HepG2 (cell line): ENCODE measurements around the gene FAM240A. TPM values are rescaled to one million over a fixed set of nuclear protein-coding genes. Genes with fewer than 3 reads are reported as not detected.

Source experiments
- ATAC-seq: fragments of 200-7000 bp; cut with Tn5 transposase; 3 replicates; pipeline ENCODE4 v1.9.1; 2020; ENCODE audit warnings: mild to moderate bottlenecking, moderate library complexity
- BruUV-seq: library from RNA; stranded (reverse); fragments of 400-500 nt; replicated peaks from 2 replicates; lab custom pipeline; 2021; lab: Mats Ljungman, UMichigan
- CTCF ChIA-PET: fragments of 300-600 bp; formaldehyde crosslinking; extraction: SDS; loops from one replicate; lab custom pipeline; 2021; ENCODE audit warnings: low total read pairs, inconsistent platforms, low intra/inter-chr PET ratio; lab: Yijun Ruan, JAX
- POLR2A ChIA-PET: fragments of 350-600 bp; sonication (Branson Sonifier 250); formaldehyde crosslinking; loops from one replicate; lab custom pipeline; 2020; ENCODE audit warnings: antibody characterized with exemption, inconsistent platforms; lab: Yijun Ruan, JAX
- DNase-seq: peaks from one replicate; pipeline ENCODE4 v3.0.0-alpha.2; 2015; ENCODE audit warnings: low spot score
- FAIRE-seq: peaks from 3 replicates; lab custom pipeline; 2011; peaks lifted over from hg19 to GRCh38; lab: Jason Lieb, UNC
- H2AFZ ChIP-seq: one replicate; pipeline ENCODE4 v1.6.1; 2011; ENCODE audit warnings: low read length, inconsistent platforms
- H3K27ac ChIP-seq: fragments of 300-600 bp; 3 replicates; pipeline ENCODE4 v1.8.0; 2011; ENCODE audit warnings: mixed run types, mild to moderate bottlenecking, mixed read lengths, low read length, inconsistent platforms; ENCODE audit not compliant: insufficient read depth; ENCODE audit errors: extremely low read length
- H3K27me3 ChIP-seq, 2 experiments: fragments of 200-600 bp in 1 of 2; 2 replicates in 1 of 2; 3 replicates in 1 of 2; pipeline versions ENCODE4 v1.6.0 to v1.8.0; 2011; ENCODE audit warnings: low read length in 2 of 2, mild to moderate bottlenecking in 2 of 2, moderate library complexity in 2 of 2, inconsistent platforms in 1 of 2; ENCODE audit not compliant: insufficient read depth in 2 of 2, control insufficient read depth in 1 of 2
- H3K36me3 ChIP-seq, 2 experiments: fragments of 200-600 bp in 1 of 2; replicated peaks in 1 of 2; 2 replicates in 1 of 2; 3 replicates in 1 of 2; pipeline versions ENCODE4 v1.5.1 to v1.8.0; 2011; ENCODE audit warnings: low read length in 2 of 2, inconsistent platforms in 1 of 2; ENCODE audit not compliant: insufficient read depth in 2 of 2, control insufficient read depth in 1 of 2
- H3K4me1 ChIP-seq: 2 replicates; pipeline ENCODE4 v1.5.1; 2012; ENCODE audit warnings: low read length, inconsistent platforms; ENCODE audit not compliant: insufficient read depth
- H3K4me2 ChIP-seq: 2 replicates; pipeline ENCODE4 v1.6.0; 2011; ENCODE audit warnings: low read depth, low read length, inconsistent platforms
- H3K4me3 ChIP-seq, 3 experiments: fragments of 200-600 bp in 1 of 3; sonication (generic), shearing (Covaris generic) in 1 of 3; replicated peaks in 1 of 3; 2 replicates each; pipeline ENCODE4 v1.5.1; 2011 to 2016; ENCODE audit warnings: low read length in 3 of 3, inconsistent platforms in 2 of 3, low read depth in 2 of 3, mild to moderate bottlenecking in 2 of 3, control low read depth in 1 of 3, mixed read lengths in 1 of 3; ENCODE audit not compliant: insufficient read depth in 1 of 3
- H3K79me2 ChIP-seq: one replicate; pipeline ENCODE4 v1.6.1; 2011; ENCODE audit warnings: low read length, inconsistent platforms; ENCODE audit not compliant: insufficient read depth
- H3K9ac ChIP-seq: 2 replicates; pipeline ENCODE4 v1.6.0; 2011; ENCODE audit warnings: mild to moderate bottlenecking, low read depth, low read length, inconsistent platforms; ENCODE audit not compliant: insufficient read depth
- H3K9me3 ChIP-seq: 2 replicates; pipeline ENCODE4 v1.5.1; 2012; ENCODE audit warnings: mild to moderate bottlenecking, low read length
- H4K20me1 ChIP-seq: 2 replicates; pipeline ENCODE4 v1.6.0; 2011; ENCODE audit warnings: inconsistent platforms, mild to moderate bottlenecking, low read length, moderate library complexity; ENCODE audit not compliant: insufficient read depth
- AHR ChIP-seq: IDR thresholded peaks from 2 replicates; pipeline ENCODE4 v1.6.1; 2018; ENCODE audit warnings: missing genetic modification reagents, missing compliant biosample characterization
- NFKBIZ ChIP-seq: IDR thresholded peaks from 2 replicates; pipeline ENCODE4 v1.6.1; 2018; ENCODE audit warnings: missing genetic modification reagents, missing compliant biosample characterization
- PAWR ChIP-seq: sonication (generic); formaldehyde crosslinking; IDR thresholded peaks from 2 replicates; pipeline ENCODE4 v1.4.0; 2020; ENCODE audit warnings: missing genetic modification reagents, mild to moderate bottlenecking, borderline replicate concordance
- ZBTB21 ChIP-seq: sonication (generic); formaldehyde crosslinking; IDR thresholded peaks from 2 replicates; pipeline ENCODE4 v1.4.0; 2020; ENCODE audit warnings: missing genetic modification reagents
- ZSCAN30 ChIP-seq: sonication (generic); formaldehyde crosslinking; IDR thresholded peaks from 2 replicates; pipeline ENCODE4 v1.5.0; 2020; ENCODE audit warnings: mild to moderate bottlenecking, missing genetic modification reagents
- in situ Hi-C: cut with HindIII; loops from 2 replicates; pipeline ENCODE4 v1.10.0; 2017; ENCODE audit warnings: low pct_unique_long_range_greater_than_20kb; ENCODE audit not compliant: extremely low pct_ligation_motif_present
- intact Hi-C: fragments of 100-400 bp; cut with micrococcal nuclease; formaldehyde crosslinking; loops from one replicate; pipeline ENCODE4 v1.10.0; 2022; ENCODE audit not compliant: unreplicated experiment
- polyA plus RNA-seq, 8 experiments: library from polyadenylated mRNA; depleted of rRNA in 3 of 8; stranded (reverse) in 7 of 8; unstranded in 1 of 8; fragments of >200 nt; fragmentation: Illumina TruSeq in 4 of 8; extraction: Trizol in 4 of 8; gene quantifications; 2 replicates each; pipeline versions ENCODE4 v1.2.1 to v1.2.3, GENCODE V29; 2011 to 2016; ENCODE audit warnings: low read depth in 4 of 8, missing spikeins in 1 of 8, mixed read lengths in 1 of 8; ENCODE audit not compliant: insufficient read depth in 1 of 8
- total RNA-seq, 5 experiments: library from RNA; depleted of rRNA; stranded (reverse); fragments of >200 nt; fragmentation: Illumina TruSeq; extraction: Trizol; gene quantifications; 2 replicates each; pipeline ENCODE4 v1.2.3, GENCODE V29; 2016; ENCODE audit warnings: low read depth in 1 of 5
- TF ChIP-seq, protein P1 (sequence below): sonication (generic); formaldehyde crosslinking; IDR thresholded peaks from 2 replicates; pipeline ENCODE4 v1.4.0; 2020; ENCODE audit warnings: mild to moderate bottlenecking, missing genetic modification reagents
- TF ChIP-seq, protein P2 (sequence below): sonication (generic); formaldehyde crosslinking; IDR thresholded peaks from 2 replicates; pipeline ENCODE4 v1.5.1; 2020; ENCODE audit warnings: missing genetic modification reagents, mild to moderate bottlenecking, borderline replicate concordance
- TF ChIP-seq, protein P3 (sequence below): sonication (generic); formaldehyde crosslinking; IDR thresholded peaks from 2 replicates; pipeline ENCODE4 v1.5.1; 2020; ENCODE audit warnings: mild to moderate bottlenecking, missing genetic modification reagents
- TF ChIP-seq, protein P4 (sequence below): sonication (generic); formaldehyde crosslinking; IDR thresholded peaks from 2 replicates; pipeline ENCODE4 v1.4.0; 2020; ENCODE audit warnings: missing genetic modification reagents, borderline replicate concordance
- TF ChIP-seq, protein P5 (sequence below): sonication (generic); formaldehyde crosslinking; IDR thresholded peaks from 2 replicates; pipeline ENCODE4 v1.4.0; 2020; ENCODE audit warnings: missing genetic modification reagents, borderline replicate concordance
- TF ChIP-seq, protein P6 (sequence below): IDR thresholded peaks from 2 replicates; pipeline ENCODE4 v1.6.1; 2016; ENCODE audit warnings: mild to moderate bottlenecking, missing biosample characterization, missing genetic modification reagents

FAM240A gene
- total and polyA plus RNA-seq, 2 of the 13 experiments (the other 11 are each of a cell fraction or from before 2014, with no cell fraction given), result not detected

DNA sequence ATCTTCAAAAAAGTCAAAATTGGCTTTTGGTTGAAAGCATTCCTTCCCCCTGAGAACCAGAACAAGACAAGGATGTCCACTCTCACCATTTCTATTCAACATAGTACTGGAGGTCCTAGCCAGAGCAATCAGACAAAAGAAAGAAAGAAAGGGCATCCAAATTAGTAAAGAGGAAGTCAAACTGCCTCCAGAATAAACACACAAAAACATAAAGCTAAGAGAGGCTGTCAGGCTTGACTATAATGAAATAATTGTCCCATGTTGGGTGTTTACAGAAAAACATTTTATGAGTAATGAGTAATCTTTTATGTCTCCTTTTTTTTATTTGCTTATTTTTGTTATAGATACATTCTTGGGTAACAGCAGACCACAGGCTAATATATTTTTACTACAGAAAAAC is 18.3 kb upstream of the FAM240A start:
- no peaks in the 10 kb centered on the region for H3K9me3 ChIP-seq
- no peaks in the 10 kb centered on the region for H3K79me2 ChIP-seq
- no peaks in the 10 kb centered on the region for H3K4me1 ChIP-seq
- in situ Hi-C loops (no loop called here), intact Hi-C loops (no loop called here)
- CTCF ChIA-PET, result no interaction called here
- ATAC-seq (no peak), DNase-seq (no peak), FAIRE-seq (no peak)
- POLR2A ChIA-PET, result no interaction called here
- no peak overlapping the region for H3K4me3 ChIP-seq
- H3K9ac ChIP-seq, result no peak overlapping the region
- H4K20me1 ChIP-seq, result no peaks in the 10 kb centered on the region
- no peaks in the 10 kb centered on the region for H3K36me3 ChIP-seq
- no peak overlapping the region for H3K4me2 ChIP-seq
- no peak overlapping the region for H3K27ac ChIP-seq
- no TSS peak for BruUV-seq
- H3K27me3 ChIP-seq, result no peaks in the 10 kb centered on the region; a peak in 1 of 5 replicates
- H2AFZ ChIP-seq, result no peak overlapping the region
- TF ChIP-seq NFKBIZ (no peak), ZBTB21 (CRISPR knock-in tag) (no peak), ZSCAN30 (no peak), AHR (no peak), PAWR (CRISPR knock-in tag) (no peak)
- TF ChIP-seq, protein P1, sequence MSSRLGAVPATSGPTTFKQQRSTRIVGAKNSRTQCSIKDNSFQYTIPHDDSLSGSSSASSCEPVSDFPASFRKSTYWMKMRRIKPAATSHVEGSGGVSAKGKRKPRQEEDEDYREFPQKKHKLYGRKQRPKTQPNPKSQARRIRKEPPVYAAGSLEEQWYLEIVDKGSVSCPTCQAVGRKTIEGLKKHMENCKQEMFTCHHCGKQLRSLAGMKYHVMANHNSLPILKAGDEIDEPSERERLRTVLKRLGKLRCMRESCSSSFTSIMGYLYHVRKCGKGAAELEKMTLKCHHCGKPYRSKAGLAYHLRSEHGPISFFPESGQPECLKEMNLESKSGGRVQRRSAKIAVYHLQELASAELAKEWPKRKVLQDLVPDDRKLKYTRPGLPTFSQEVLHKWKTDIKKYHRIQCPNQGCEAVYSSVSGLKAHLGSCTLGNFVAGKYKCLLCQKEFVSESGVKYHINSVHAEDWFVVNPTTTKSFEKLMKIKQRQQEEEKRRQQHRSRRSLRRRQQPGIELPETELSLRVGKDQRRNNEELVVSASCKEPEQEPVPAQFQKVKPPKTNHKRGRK (CRISPR knock-in tag), result no peak
- TF ChIP-seq, protein P2, sequence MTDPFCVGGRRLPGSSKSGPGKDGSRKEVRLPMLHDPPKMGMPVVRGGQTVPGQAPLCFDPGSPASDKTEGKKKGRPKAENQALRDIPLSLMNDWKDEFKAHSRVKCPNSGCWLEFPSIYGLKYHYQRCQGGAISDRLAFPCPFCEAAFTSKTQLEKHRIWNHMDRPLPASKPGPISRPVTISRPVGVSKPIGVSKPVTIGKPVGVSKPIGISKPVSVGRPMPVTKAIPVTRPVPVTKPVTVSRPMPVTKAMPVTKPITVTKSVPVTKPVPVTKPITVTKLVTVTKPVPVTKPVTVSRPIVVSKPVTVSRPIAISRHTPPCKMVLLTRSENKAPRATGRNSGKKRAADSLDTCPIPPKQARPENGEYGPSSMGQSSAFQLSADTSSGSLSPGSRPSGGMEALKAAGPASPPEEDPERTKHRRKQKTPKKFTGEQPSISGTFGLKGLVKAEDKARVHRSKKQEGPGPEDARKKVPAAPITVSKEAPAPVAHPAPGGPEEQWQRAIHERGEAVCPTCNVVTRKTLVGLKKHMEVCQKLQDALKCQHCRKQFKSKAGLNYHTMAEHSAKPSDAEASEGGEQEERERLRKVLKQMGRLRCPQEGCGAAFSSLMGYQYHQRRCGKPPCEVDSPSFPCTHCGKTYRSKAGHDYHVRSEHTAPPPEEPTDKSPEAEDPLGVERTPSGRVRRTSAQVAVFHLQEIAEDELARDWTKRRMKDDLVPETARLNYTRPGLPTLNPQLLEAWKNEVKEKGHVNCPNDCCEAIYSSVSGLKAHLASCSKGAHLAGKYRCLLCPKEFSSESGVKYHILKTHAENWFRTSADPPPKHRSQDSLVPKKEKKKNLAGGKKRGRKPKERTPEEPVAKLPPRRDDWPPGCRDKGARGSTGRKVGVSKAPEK (CRISPR knock-in tag), result no peak
- TF ChIP-seq, protein P3, sequence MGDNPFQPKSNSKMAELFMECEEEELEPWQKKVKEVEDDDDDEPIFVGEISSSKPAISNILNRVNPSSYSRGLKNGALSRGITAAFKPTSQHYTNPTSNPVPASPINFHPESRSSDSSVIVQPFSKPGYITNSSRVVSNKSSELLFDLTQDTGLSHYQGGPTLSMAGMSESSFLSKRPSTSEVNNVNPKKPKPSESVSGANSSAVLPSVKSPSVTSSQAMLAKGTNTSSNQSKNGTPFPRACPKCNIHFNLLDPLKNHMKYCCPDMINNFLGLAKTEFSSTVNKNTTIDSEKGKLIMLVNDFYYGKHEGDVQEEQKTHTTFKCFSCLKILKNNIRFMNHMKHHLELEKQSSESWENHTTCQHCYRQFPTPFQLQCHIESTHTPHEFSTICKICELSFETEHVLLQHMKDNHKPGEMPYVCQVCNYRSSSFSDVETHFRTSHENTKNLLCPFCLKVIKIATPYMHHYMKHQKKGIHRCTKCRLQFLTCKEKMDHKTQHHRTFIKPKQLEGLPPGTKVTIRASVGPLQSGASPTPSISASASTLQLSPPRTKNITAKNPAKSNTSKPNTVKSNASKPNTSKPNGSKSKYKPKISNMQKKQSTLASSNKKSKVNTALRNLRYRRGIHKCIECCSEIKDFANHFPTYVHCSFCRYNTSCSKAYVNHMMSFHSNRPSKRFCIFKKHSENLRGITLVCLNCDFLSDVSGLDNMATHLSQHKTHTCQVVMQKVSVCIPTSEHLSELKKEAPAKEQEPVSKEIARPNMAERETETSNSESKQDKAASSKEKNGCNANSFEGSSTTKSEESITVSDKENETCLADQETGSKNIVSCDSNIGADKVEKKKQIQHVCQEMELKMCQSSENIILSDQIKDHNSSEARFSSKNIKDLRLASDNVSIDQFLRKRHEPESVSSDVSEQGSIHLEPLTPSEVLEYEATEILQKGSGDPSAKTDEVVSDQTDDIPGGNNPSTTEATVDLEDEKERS (CRISPR knock-in tag), result no peak
- TF ChIP-seq, protein P4, sequence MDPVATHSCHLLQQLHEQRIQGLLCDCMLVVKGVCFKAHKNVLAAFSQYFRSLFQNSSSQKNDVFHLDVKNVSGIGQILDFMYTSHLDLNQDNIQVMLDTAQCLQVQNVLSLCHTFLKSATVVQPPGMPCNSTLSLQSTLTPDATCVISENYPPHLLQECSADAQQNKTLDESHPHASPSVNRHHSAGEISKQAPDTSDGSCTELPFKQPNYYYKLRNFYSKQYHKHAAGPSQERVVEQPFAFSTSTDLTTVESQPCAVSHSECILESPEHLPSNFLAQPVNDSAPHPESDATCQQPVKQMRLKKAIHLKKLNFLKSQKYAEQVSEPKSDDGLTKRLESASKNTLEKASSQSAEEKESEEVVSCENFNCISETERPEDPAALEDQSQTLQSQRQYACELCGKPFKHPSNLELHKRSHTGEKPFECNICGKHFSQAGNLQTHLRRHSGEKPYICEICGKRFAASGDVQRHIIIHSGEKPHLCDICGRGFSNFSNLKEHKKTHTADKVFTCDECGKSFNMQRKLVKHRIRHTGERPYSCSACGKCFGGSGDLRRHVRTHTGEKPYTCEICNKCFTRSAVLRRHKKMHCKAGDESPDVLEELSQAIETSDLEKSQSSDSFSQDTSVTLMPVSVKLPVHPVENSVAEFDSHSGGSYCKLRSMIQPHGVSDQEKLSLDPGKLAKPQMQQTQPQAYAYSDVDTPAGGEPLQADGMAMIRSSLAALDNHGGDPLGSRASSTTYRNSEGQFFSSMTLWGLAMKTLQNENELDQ (CRISPR knock-in tag), result no peak
- TF ChIP-seq, protein P5, sequence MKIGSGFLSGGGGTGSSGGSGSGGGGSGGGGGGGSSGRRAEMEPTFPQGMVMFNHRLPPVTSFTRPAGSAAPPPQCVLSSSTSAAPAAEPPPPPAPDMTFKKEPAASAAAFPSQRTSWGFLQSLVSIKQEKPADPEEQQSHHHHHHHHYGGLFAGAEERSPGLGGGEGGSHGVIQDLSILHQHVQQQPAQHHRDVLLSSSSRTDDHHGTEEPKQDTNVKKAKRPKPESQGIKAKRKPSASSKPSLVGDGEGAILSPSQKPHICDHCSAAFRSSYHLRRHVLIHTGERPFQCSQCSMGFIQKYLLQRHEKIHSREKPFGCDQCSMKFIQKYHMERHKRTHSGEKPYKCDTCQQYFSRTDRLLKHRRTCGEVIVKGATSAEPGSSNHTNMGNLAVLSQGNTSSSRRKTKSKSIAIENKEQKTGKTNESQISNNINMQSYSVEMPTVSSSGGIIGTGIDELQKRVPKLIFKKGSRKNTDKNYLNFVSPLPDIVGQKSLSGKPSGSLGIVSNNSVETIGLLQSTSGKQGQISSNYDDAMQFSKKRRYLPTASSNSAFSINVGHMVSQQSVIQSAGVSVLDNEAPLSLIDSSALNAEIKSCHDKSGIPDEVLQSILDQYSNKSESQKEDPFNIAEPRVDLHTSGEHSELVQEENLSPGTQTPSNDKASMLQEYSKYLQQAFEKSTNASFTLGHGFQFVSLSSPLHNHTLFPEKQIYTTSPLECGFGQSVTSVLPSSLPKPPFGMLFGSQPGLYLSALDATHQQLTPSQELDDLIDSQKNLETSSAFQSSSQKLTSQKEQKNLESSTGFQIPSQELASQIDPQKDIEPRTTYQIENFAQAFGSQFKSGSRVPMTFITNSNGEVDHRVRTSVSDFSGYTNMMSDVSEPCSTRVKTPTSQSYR (CRISPR knock-in tag), result no peak
- TF ChIP-seq, protein P6, sequence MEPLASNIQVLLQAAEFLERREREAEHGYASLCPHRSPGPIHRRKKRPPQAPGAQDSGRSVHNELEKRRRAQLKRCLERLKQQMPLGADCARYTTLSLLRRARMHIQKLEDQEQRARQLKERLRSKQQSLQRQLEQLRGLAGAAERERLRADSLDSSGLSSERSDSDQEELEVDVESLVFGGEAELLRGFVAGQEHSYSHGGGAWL (CRISPR knock-in tag), result no peak
